Colonic mucosa (tissue), 4 donors: ENCODE results near the gene RFTN1. TPM values are rescaled to one million over a fixed set of nuclear protein-coding genes. Genes with fewer than 3 reads are reported as not detected.

Source experiments
- DNase-seq: peaks from one replicate; pipeline ENCODE4 v3.0.0-alpha.2; 2020
- H3K27ac ChIP-seq: fragments of 200-600 bp; one replicate; pipeline ENCODE4 v1.8.0; 2021
- H3K27me3 ChIP-seq: fragments of 200-600 bp; one replicate; pipeline ENCODE4 v1.8.0; 2021
- H3K36me3 ChIP-seq: fragments of 200-600 bp; one replicate; pipeline ENCODE4 v1.8.0; 2021
- H3K4me1 ChIP-seq: fragments of 200-600 bp; one replicate; pipeline ENCODE4 v1.8.0; 2021; ENCODE audit warnings: mild to moderate bottlenecking
- H3K4me3 ChIP-seq: fragments of 200-600 bp; one replicate; pipeline ENCODE4 v1.8.0; 2021
- H3K9ac ChIP-seq, 2 donors: one replicate each; pipeline ENCODE4 v1.7.0; 2013; ENCODE audit warnings: control low read depth in 2 of 2, low read depth in 2 of 2, low read length in 2 of 2
- H3K9me3 ChIP-seq: fragments of 200-600 bp; one replicate; pipeline ENCODE4 v1.8.0; 2021
- CTCF ChIP-seq: fragments of 200-600 bp; IDR thresholded peaks from one replicate; pipeline ENCODE4 v1.8.0; 2022; ENCODE audit warnings: antibody characterized with exemption, mild to moderate bottlenecking
- intact Hi-C: fragments of 100-400 bp; cut with DNase I; formaldehyde crosslinking; loops from one replicate; pipeline ENCODE4 v1.14.1; 2022
- total RNA-seq, 2 donors: library from RNA; stranded (reverse); fragmentation: NEBNext Ultra II Directional in 1 of 2; extraction: Animal tissue kit (Norgen Biotek cat#: 25700) in 1 of 2; gene quantifications; one replicate each; pipeline ENCODE4 v1.2.1, GENCODE V29; 2021
- donor health status: healthy.
- donor health status: DM: no; HTN: no; CAD: no.
- donor health status: DM: no; HTN: no; CAD: no.

RFTN1 gene
- total RNA-seq, 2 donors from 2014 or later = 4.0 to 10.2 TPM

GRCh38 chr3:16512435-16513140, 911 bp downstream of the RFTN1 start:
- DNase-seq = peak; percentile 36
- Histone ChIP-seq H3K27me3 (peaks cover 3% of the 10 kb centered on the region), H3K9me3 (no peaks in the 10 kb centered on the region), H3K27ac (peak overlapping the region; percentile 69), H3K4me3 (peak overlapping the region; percentile 52), H3K36me3 (no peaks in the 10 kb centered on the region), H3K9ac (peak overlapping the region; percentile 49 to 84), H3K4me1 (no peaks in the 10 kb centered on the region)
- no peak for TF ChIP-seq CTCF
- intact Hi-C loops = no loop called here

GRCh38 chr3:16511681-16512434, 1.6 kb downstream of the RFTN1 start:
- Histone ChIP-seq H3K27ac (peak overlapping the region; percentile 69), H3K27me3 (peaks cover 3% of the 10 kb centered on the region), H3K9ac (peak overlapping the region in 1 of 2 donors; percentile 49), H3K9me3 (no peaks in the 10 kb centered on the region), H3K4me3 (peak overlapping the region; percentile 52), H3K36me3 (no peaks in the 10 kb centered on the region), H3K4me1 (no peaks in the 10 kb centered on the region)
- no peak for TF ChIP-seq CTCF
- intact Hi-C loops = no loop called here
- peak; percentile 47 for DNase-seq

GRCh38 chr3:16510620-16511319, 2.7 kb downstream of the RFTN1 start:
- DNase-seq = no peak
- Histone ChIP-seq H3K4me1 (no peaks in the 10 kb centered on the region), H3K27ac (peak overlapping the region; percentile 69), H3K36me3 (no peaks in the 10 kb centered on the region), H3K27me3 (peaks cover 3% of the 10 kb centered on the region), H3K9ac (no peak overlapping the region), H3K4me3 (no peak overlapping the region), H3K9me3 (no peaks in the 10 kb centered on the region)
- no peak for TF ChIP-seq CTCF
- intact Hi-C loops = no loop called here

GRCh38 chr3:16509721-16510619, 3.5 kb downstream of the RFTN1 start:
- no peak for TF ChIP-seq CTCF
- no peaks in the 10 kb centered on the region for H3K9me3 ChIP-seq
- intact Hi-C loops = no loop called here
- peaks cover 3% of the 10 kb centered on the region for H3K27me3 ChIP-seq
- no peak overlapping the region for H3K27ac ChIP-seq
- DNase-seq = no peak
- H3K4me3 ChIP-seq = no peak overlapping the region
- peak overlapping the region in 1 of 2 donors; percentile 30 for H3K9ac ChIP-seq
- no peaks in the 10 kb centered on the region for H3K36me3 ChIP-seq
- H3K4me1 ChIP-seq = no peaks in the 10 kb centered on the region

GRCh38 chr3:16508591-16508995, 4.9 kb downstream of the RFTN1 start:
- DNase-seq = no peak
- TF ChIP-seq CTCF = no peak
- intact Hi-C loops = no loop called here
- Histone ChIP-seq H3K36me3 (no peaks in the 10 kb centered on the region), H3K27me3 (peaks cover 3% of the 10 kb centered on the region), H3K9ac (no peak overlapping the region), H3K27ac (no peak overlapping the region), H3K9me3 (no peaks in the 10 kb centered on the region), H3K4me3 (no peak overlapping the region), H3K4me1 (no peaks in the 10 kb centered on the region)
